ENCODE results near the gene SKAP2.

DNA sequence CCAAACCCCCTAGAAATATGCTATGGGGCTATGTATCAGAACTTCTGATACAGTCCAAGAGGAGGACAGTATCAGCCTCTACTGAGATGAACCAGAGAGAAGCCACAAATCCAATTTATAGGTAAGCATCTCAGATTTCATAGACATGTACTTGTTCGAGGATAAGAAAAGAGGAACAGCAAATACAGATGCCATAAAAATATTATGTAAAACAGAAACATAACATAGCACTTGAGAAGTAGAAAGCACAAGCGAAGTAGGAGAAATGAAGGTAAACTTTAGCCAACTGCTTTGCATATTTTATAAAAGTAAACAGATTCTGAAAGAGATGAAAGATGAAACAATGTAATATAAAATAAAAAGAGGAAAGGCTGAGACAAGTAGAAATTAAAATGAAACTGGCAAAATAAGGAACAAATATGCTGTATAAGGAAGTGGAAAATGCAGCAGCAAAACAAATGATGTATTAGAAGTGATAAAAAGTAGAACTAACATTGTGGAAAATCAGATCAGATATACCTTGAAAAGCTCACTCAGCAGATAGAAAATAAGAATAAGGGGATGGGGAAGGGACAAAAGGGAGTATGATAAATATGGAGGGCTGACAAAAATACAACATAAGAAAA lies 135.1 kb downstream of the SKAP2 start:
- TF ChIP-seq, protein P1, sequence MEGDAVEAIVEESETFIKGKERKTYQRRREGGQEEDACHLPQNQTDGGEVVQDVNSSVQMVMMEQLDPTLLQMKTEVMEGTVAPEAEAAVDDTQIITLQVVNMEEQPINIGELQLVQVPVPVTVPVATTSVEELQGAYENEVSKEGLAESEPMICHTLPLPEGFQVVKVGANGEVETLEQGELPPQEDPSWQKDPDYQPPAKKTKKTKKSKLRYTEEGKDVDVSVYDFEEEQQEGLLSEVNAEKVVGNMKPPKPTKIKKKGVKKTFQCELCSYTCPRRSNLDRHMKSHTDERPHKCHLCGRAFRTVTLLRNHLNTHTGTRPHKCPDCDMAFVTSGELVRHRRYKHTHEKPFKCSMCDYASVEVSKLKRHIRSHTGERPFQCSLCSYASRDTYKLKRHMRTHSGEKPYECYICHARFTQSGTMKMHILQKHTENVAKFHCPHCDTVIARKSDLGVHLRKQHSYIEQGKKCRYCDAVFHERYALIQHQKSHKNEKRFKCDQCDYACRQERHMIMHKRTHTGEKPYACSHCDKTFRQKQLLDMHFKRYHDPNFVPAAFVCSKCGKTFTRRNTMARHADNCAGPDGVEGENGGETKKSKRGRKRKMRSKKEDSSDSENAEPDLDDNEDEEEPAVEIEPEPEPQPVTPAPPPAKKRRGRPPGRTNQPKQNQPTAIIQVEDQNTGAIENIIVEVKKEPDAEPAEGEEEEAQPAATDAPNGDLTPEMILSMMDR (conservative IDR thresholded peaks at IDR 0.05; ENCODE audit: low read depth, low read length), result no peak
- TF ChIP-seq EZH2 (IDR thresholded peaks at IDR 0.05; ENCODE audit: borderline replicate concordance, low read depth, low read length, poor library complexity, severe bottlenecking), result no peak
